ENCODE data around the gene HOXC5.
A peak's percentile ranks its signal among the peaks of the same experiment; 100 is the strongest.

HOXC5 gene

DNA sequence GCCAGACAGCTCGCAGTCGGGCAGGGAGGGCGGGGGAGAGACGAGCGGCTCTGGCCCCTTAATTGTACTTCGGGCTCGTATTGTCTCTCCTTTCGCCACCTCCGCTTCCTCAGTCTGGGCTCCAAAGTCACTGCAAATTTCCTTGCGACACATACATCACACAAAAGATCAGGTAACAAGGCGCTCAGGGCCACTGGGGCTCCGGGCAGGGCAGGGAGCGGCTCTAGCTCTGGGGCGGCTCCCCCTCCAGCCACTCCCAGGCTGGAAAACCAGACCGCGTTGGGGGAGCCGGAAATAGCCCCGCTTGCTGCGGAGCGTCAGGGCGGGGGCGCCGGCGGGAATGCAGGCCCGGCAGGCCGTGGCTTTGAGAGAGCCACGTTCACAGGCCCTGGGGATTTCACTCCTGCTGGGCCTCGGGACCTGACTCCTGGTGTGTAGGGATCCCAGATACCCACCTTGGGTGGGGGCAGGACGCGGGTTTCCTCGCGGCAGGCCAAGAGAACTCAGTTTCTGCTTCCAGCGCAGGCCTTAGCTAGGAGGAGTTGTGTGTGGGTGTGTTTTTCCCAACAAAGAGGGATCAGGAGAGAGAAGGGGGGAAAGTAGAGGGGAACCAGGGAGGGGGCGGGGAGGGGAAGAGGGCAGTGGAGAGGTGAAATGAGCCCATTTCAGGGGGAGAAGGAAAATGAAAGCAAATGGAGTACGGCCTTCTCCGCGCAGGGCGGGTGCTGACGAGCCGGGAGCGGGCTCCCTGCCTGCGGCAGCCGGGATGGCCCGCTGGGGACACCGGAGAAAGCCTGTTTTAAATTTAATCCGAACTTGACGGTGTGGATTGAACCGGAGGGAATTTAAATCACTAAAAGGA, 37.2 kb upstream of the HOXC5 start:
- DNase-seq (ENCODE audit: low spot score) = no peak

DNA sequence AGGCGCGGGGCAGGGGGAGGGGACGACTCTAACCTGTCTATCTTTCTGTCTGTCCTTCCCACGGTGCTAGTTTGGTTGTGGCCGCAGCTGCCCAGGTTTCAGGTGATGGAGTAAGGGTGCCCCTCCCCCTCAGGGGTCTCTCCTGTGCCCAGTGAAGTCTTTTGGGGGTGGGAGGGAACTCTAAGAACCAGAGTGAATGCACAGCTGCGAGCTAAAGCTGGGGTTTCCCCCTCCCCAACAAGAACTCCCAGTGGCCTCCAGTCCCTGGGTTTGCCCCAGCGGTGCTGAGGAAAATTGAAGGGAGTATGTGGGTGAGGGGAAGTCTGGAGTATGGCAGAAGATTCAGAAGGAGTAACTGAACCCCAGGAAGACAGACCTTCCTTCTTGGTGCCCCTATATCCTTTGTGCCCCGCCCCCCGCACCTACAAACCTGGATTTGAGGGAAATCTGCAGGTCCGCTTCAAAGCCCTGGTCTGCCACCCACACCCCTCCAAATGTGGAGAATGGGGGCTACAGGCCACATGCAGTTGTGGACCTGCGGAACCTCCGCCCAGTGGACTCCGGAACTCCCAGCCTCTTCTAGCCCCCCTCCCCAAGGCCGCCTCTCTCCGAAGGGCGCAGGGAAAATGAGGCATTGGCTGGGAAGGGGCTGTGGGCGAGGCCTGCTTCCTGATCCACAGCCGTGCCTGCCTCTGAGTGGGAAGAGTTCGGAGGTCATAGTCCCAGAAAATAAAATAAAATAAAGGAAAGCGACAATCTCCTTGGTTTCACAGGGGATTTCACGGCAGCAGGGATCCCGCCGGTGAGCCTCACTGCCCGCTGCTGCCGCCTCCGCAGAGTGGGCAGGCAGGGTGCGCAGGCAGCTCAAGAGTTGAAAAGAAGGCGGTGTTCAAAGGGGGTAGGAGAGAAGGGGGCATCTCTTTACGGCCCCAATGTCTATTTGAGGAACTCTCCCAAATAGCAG, 36.3 kb upstream of the HOXC5 start:
- DNase-seq (ENCODE audit: low spot score) = no peak

DNA sequence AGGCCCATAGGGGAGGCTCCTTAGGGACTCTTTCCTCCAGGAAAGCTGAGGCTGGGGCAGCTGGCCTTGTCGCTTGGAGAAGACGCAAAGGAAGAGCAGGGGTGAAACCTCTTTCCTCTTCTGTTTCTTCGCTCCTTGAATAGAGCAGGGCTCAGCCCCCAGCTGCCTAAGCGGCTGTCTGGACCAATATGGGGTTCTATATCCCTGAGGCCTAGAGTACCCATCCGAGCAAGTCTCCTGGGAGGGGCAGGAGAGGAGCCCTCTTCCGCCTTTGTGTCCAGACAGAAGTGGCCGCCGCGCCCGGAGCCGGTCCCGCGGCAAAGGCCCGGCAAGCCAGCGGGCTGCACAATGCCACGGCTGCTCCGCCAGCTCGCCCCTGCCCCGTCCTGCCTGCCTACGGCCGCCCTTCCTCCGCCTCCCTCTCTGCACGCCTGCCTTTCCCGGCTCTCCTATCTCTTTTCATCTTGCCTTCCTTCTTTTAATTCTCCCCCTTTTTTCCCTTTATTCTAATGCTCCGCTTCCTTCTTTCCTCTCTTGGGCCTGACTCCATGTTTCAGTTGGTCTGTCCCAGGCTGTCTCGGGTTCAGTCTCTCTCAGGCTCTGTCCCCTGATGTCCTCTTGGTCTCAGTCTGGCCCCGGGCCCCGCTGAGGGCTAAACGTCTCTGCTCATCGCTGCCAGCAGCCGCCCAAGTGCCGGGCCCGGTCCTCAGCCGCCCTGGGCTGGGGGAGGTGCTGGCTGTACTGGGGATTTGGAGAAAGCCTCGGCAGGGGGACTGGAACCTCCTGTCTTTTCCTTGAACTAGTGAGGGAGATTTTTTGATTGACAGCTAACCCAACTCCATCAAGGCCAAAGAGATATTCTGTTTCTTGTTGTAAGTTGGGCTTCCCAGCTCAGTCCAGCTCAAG, 35.4 kb upstream of the HOXC5 start:
- no peak for DNase-seq (ENCODE audit: low spot score)

DNA sequence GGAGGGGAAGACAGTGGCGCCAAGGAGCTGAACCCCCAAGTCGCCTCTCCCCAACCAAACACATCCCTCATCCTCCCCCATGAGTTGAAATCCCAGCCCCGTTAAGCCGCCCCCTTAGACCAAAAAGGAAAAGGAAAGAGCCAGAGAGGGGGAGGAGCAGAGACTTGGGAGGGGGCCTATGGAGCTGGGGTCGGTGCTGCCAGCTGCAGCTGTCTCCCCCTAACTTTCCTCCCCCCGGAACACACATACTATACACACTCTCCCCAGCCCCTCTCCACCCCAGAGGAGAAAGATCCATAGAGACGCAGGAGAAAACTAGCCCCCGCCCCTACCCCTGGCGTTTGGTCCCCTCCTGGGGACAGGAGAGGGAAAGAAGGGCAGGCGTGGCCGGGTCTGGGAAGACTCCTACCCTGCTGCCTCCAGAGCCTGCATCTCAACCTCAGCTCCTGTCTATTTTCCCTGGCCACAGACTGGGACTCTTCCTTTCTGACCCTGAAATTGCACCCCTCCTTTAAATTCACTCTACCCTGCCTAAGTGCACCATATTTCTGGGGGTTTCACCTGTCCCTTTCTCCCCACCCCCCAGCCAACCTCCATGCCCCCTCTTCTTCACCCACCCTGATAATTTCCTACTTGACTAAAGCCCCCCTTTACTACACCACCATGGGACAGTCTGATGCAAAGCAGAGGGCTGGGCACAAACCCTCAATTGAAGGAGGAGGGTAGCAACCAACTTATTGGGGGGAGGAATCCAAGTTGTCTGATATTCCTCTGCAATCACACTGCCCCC, 34.5 kb upstream of the HOXC5 start:
- no peak for DNase-seq (ENCODE audit: low spot score)

DNA sequence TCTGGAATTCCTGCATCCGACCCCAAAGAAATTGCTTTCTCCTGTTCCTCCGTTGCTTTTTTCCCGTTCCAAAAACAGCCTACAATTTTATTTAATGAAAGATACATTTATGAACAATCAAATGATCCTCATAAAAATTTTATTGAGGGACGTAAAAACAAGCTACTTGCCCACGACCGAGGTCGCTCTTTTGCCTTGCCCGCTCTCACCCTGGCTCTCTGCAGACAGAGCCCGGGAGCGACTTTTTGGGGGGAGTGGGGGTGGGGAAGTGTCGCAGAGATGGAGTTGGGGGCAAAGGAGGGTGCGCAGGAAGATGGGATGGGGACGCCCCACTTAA, 34.0 kb upstream of the HOXC5 start:
- DNase-seq (ENCODE audit: low spot score) = no peak

DNA sequence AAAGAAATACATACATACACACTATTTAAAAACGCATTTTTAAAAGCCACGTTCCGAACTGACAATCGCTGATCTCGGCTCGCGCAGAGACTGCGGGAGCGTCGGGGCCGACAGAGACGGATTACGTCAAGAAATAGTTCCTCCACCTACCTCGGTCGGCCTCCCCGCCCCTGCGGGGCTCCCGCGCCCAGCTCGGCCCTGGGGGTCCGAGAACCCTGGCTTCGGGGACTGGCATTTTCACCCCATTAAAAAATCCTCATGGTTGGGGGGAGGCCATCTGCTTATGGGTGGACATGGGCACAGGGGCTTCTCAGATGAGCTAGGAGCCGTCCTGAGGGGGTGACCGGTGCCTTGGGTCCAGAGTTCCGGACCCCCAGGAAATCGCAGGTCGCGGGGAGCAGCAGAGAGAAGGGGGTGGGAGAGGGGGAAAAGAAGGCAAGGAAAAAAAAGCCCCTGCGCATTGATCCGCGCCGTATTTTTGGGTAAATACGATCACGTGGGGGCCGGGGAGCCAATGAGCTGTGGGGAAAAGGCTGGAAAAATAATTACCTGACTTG, 33.2 kb upstream of the HOXC5 start:
- peak; percentile 42 for DNase-seq (ENCODE audit: low spot score)

DNA sequence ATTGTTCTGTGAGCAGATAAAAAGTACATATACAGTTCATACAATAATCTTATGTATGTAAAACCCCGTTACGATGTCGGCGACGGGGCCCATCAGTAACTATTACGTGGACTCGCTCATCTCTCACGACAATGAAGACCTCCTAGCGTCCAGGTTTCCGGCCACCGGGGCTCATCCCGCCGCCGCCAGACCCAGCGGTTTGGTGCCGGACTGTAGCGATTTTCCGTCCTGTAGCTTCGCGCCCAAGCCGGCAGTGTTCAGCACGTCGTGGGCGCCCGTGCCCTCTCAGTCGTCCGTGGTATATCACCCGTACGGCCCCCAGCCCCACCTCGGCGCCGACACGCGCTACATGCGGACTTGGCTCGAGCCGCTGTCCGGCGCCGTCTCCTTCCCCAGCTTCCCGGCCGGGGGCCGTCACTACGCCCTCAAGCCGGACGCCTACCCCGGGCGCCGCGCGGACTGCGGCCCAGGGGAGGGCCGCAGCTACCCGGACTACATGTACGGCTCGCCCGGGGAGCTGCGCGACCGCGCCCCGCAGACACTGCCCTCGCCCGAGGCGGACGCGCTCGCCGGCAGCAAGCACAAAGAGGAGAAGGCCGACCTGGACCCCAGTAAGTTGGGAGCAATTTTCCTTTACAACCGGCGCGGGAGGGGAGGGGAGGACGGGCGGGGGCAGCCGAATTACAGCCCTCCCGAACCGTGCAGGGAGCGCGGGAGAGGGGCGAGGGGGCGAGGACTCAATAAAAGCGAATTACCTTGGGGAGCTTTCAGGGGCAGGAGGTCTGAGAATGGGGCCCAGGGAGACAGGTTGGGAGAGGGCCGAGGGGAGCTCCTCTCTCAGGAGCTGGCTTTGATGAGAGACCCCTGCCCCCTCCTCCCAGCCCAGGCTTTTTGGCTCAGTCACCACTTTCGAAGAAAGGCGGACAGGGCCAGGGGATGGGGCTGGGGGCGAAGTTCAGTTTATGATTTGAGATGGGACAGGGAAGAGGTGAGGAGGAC, 32.4 kb upstream of the HOXC5 start, which contains the start of gene HOXC9:
Gene HOXC9, plus strand, starts transcription at position 46 of the 999 bp plus-strand sequence. Its CDS starts 28 bp downstream, at position 74.
- no peak for DNase-seq (ENCODE audit: low spot score)

DNA sequence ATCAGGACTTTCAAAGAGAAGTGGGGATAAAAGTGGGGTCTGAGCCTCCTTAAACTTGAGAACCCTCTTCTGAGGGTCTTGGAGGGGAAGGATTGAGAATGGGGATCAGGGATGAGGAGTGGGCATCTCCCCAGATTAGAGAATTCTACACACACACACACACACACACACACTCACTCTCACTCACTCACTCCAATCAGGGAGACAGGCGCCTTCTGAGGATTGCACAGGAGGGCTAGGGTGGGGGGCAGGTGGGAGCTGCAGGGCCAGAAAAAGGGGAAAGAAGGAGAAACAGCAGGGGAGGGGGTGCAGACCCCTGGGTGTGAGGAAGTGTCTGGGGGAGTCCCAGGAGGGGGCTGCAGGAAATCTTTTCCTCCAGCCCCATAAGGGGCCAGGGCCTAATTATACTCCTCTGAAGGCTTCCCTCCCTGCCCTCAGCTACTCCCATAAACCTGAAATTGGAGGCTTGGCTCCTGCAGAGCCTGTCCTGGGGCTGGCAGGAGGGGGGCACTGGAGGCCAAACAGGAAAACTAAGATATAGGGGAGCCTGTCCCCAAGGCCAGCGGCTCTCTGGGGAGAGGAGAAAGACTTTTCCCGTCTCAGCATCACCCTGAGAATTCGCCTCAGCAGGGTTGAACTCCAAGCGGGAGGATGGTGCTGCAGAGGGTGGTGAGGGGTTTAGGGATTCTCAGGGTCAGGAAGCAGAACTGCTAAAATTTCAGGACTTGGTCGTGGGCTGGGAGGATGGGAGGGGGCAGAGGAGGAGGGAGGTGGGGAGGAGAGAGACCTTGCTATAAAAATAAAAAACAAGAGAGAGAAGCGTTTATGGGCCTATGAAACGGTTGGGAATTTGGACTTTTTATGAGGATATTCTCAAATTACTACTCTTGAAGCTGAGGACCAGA, 31.3 kb upstream of the HOXC5 start:
- DNase-seq (ENCODE audit: low spot score) = no peak

DNA sequence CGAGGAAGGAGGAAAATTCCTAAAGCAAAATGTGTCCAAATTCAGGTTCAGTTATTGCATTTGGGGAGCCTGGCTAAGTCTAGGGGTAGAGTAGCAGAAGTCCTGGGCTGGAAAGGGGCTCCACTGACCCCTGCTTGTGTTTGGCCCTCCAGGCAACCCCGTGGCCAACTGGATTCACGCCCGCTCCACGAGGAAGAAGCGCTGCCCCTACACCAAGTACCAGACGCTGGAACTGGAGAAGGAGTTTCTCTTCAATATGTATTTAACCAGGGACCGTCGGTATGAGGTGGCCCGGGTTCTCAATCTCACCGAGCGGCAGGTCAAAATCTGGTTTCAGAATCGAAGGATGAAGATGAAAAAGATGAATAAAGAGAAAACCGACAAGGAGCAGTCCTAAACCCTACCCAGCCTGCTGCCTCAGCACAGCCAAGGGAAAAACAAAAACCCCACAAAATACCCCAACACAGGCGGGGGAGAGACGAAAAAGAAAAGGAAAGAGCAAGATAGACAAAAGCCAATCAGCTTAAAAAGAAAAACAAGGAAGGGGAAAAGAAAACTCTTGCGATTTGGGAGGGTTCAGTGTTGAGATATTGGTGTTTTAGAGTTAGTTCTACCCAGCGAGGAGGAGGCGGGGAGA, 30.5 kb upstream of the HOXC5 start:
- no peak for DNase-seq (ENCODE audit: low spot score)

DNA sequence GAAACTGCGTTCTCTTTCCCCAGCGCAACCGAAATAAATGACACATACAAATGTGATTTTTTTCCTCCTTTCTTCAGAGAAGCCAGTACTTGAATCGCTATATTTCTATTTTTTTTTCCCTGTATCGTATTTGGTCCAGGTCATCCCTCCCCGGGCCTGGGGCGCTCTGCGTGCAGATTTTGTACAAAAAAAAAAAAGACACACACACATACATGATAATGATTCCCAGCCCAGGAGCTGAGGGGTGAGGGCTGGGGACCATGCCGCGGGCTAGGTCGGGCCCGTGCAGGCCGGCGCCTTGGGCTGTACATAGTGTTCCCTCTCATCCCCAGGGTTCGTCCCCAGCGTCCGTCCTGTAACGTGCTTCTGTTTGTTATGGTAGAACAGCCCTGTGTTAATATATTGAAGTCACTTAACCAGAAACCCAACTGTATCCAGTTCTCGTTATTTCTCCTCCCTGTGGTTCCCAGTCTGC, 29.9 kb upstream of the HOXC5 start:
- no peak for DNase-seq (ENCODE audit: low spot score)

DNA sequence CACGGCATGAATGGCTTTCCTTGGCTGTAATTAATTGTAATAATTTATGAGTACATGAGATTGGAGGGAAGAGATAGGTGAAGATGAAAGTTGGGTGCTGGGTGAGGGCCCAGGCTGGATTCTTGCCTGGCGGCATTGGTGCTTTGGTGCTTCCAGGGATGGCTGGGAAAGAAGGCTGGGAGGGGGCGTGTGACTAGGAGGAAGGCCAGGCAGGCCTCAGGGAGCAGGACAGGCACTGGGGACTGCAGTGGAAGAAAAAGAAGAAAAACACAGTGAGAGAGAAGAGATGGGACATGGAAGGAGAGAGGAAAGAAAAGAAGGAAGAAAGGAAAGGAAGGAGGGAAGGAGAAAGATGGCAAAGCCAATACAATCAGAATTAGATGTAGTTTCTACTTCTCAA, 29.2 kb upstream of the HOXC5 start:
- DNase-seq (ENCODE audit: low spot score) = no peak

DNA sequence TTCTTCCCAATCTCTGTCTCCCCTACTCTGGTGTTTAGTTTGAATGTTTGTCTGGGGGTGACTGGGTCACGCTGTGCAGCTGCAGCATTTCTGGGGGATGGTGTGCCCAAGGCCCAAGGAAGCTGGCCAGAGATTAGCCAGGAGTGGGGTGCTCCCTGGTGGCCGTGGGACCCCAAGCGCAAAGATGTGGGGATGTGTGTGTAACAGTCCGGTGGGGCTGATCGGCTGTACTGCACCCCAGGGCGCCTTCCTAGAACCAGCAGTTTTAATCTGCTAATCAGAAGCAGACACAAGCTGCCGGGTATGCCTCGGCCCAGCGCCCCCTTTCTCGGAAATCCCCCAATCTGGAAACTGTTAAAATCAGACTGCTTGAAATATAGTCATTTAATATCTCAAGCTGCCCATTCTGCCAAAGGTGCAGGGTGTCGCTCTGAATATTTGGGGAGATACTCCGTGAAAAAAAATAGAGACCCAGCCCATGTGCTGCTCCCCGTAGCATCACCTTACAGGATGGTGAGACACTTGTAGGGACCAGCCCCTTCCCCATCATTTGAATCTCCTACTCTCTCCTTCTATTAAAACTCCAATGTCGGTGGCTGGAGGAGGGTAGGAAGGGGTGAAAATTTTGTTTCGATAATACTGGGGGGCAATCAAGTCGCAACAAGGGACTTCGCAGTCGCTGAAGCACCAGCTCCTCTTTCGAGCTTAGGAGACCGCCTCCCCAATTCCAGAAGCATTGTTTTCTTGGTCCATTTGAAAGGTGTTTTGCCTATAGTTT, 28.6 kb upstream of the HOXC5 start:
- DNase-seq (ENCODE audit: low spot score) = no peak

DNA sequence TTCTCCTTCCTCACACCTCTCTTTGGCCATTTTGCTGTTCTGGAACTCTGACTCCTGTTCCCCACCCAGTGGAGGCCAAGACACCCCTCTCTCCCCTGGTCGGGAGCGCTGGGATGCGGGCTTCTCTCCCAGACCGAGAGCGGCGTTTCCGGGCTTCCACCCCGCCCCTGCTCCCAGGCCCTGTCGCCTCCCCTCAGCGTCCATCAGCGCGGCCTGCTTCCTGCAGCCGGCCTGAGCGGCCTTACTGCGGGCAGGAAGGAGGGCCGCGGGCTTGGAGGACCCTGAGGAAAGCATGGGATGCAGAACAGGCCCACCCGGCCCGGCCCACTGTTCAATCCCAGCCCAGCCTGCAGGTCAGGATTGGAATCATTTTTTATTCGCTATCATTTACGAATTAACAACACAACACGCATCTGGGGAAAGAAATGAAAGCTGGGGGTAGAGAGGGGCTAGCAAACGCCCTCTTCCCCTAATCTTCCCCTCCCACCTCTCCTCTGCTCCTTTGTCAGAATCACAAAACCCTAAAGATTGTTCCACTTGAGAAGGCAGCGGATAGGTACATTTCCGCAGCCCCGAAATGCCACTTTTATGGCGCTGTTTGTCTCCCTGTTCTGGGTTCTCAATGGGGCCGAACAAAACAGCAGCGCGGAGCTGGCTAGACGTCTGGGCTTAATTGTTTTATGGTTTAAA, 27.9 kb upstream of the HOXC5 start:
- no peak for DNase-seq (ENCODE audit: low spot score)

DNA sequence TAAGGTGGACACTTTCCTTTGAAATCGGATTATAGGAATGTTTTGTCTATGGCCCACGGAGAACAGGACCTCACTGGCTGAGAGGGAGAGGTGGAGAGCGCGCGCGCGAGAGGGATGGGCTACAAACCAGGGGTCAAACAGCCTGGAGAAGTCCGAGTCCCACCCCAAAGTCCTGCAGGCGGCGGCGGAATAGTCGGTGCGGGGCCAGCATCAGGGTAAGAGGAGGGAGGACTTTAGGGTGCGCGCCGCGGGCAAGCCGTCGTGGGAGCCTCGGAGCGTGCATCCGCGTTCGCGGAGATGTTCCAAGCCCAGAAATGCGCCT, 27.4 kb upstream of the HOXC5 start:
- no peak for DNase-seq (ENCODE audit: low spot score)

DNA sequence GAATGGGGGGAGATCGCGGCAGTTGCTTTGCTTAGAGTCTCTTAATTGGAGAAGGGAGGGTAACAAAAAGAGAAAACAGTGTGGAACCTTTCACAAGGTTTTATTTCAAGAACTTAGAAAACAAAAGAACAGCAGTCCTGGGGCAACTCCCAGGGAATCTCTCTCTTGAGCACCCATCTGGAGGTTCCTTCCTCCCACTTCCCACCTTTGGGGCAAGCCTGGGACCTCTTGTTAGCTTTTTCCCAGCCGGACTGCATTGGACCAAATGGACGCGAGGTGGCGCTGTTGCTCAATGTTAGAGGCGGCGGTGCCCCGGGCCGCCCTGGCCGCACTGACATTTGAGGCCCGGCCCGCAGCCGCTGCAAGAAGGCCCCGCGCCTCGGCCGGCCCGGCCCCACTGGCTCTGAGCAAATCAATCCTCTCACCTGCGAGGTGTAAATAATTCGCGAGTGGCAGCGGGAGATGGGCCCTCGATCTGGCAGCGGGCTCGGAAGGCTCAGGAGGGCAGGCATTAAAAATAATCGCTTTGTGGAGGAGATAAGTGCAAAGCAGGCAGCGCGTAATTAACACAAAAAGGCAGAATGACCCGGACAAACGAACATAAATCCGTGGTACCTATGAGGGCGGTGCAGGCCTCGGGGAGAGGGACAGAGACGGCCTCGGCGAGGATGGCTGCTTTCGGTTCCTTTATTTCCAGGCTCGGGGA, 26.8 kb upstream of the HOXC5 start:
- peak; percentile 86 for DNase-seq (ENCODE audit: low spot score)

Measured in germinal center (tissue), 1 donor.